Prostate gland (tissue), 2 donors: ENCODE results near the gene SGSM1.

Experiments used
- POLR2A ChIP-seq: fragments of 450-650 bp; IDR thresholded peaks from one replicate; pipeline ENCODE4 v1.6.1; 2016; ENCODE audit warnings: antibody characterized with exemption, mild to moderate bottlenecking
- TF ChIP-seq, protein P1 (sequence below), 4 experiments: fragments of 200-600 bp in 2 of 4; fragments of 450-650 bp in 2 of 4; sonication (generic) in 2 of 4; IDR thresholded peaks; 1 replicate in 3 of 4; 2 replicates in 1 of 4; pipeline ENCODE4 v1.5.1; 2016 to 2019; ENCODE audit warnings: antibody characterized with exemption in 4 of 4, mild to moderate bottlenecking in 2 of 4, moderate library complexity in 2 of 4

DNA sequence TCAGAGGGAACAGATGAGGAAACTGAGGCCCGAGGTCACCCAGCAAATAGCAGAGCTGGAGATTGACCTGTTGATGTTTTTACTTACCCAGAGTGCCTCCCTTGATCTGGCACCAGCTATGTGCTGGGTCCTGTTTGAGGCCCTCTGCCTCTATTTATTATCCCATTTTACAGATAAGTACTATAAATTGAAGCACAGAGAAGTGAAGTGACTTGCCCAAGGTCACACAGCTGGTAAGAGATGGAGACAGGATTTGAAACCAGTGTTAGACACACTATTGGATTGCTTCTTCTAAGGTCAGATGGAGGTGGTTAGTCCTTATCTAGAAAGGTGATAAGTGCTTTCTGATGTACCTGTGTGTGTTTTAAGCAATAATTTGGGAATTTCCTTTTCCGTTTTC lies 13.5 kb downstream of the SGSM1 start:
- TF ChIP-seq, protein P1, sequence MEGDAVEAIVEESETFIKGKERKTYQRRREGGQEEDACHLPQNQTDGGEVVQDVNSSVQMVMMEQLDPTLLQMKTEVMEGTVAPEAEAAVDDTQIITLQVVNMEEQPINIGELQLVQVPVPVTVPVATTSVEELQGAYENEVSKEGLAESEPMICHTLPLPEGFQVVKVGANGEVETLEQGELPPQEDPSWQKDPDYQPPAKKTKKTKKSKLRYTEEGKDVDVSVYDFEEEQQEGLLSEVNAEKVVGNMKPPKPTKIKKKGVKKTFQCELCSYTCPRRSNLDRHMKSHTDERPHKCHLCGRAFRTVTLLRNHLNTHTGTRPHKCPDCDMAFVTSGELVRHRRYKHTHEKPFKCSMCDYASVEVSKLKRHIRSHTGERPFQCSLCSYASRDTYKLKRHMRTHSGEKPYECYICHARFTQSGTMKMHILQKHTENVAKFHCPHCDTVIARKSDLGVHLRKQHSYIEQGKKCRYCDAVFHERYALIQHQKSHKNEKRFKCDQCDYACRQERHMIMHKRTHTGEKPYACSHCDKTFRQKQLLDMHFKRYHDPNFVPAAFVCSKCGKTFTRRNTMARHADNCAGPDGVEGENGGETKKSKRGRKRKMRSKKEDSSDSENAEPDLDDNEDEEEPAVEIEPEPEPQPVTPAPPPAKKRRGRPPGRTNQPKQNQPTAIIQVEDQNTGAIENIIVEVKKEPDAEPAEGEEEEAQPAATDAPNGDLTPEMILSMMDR (IDR thresholded peaks at IDR 0.05): no peak
- TF ChIP-seq POLR2A: no peak
